Epithelial cell of proximal tubule (primary cell): Measurements from ENCODE around the gene SEPTIN10. TPM values are rescaled to one million over a fixed set of nuclear protein-coding genes. Genes with fewer than 3 reads are reported as not detected.
"Not testable (repeated sequence)": the region's sequence is repeated elsewhere in the genome, so short reads cannot be mapped to it uniquely, and the experiment has no call there.

ENCODE experiments used
- DNase-seq: peaks from one replicate; pipeline ENCODE4 v3.0.0-alpha.2; 2011; ENCODE audit warnings: low read depth
- H3K4me3 ChIP-seq: 2 replicates; pipeline ENCODE4 v1.5.1; 2011; ENCODE audit warnings: low read depth, mild to moderate bottlenecking, low read length
- CTCF ChIP-seq: conservative IDR thresholded peaks from 2 replicates; pipeline ENCODE4 v1.5.1; 2012; ENCODE audit warnings: low read depth, mild to moderate bottlenecking, low read length
- total RNA-seq: library from RNA; depleted of rRNA; stranded (reverse); fragments of >200 nt; gene quantifications from 2 replicates; pipeline ENCODE4 v1.2.3, GENCODE V29; 2015

Gene SEPTIN10
- total RNA-seq, 1 donor from 2014 or later, result 80.6 TPM

GRCh38 chr2:109538546-109538945 is 75.2 kb downstream of the SEPTIN10 start:
- H3K4me3 ChIP-seq, result no peak overlapping the region
- TF ChIP-seq CTCF, result no peak
- peak; percentile 45 for DNase-seq

DNA sequence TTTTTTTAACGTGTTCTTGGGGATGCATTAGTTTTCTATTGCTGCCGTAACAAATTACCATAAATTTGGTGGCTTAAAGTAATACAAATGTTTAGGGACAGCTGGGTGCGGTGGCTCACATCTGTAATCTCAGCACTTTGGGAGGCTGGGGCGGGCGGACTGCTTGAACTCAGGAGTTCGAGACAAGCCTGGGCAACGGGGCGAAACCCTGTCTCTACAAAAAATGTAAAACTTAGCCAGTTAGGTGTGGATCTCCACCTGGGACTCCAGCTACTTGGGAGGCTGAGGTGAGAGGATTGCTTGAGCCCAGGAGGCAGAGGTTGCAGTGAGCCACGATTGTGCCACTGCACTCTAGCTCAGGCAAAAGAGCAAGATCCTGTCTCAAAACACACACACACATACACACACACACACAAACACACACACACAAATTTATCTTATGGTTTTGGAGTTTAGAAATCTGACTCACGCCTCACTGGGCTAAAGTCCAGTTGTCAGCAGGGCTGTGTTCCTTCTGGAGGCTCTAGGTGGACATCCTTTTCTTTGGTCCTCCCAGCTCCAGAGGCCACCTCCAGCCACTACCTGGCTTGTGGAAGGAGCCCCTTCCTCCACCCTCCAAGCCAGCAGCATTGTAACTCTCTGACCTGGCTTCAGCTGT is 76.1 kb downstream of the SEPTIN10 start:
- TF ChIP-seq CTCF, result no peak
- no peak for DNase-seq
- no peak overlapping the region for H3K4me3 ChIP-seq

DNA sequence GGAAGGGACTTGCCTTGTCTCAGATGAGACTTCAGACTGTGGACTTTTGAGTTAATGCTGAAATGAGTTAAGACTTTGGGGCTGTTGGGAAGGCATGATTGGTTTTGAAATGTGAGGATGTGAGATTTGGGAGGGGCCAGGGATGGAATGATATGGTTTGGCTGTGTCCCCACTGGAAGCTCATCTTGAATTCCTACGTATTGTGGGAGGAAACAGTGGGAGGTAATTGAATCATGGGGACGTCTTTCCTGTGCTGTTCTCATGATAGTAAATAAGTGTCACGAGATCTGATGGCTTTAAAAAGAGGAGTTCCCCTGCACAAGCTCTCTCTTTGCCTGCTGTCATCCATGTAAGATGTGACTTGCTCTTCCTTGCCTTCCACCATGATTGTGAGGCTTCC is 77.2 kb downstream of the SEPTIN10 start:
- not testable (repeated sequence) for DNase-seq, H3K4me3 ChIP-seq

DNA sequence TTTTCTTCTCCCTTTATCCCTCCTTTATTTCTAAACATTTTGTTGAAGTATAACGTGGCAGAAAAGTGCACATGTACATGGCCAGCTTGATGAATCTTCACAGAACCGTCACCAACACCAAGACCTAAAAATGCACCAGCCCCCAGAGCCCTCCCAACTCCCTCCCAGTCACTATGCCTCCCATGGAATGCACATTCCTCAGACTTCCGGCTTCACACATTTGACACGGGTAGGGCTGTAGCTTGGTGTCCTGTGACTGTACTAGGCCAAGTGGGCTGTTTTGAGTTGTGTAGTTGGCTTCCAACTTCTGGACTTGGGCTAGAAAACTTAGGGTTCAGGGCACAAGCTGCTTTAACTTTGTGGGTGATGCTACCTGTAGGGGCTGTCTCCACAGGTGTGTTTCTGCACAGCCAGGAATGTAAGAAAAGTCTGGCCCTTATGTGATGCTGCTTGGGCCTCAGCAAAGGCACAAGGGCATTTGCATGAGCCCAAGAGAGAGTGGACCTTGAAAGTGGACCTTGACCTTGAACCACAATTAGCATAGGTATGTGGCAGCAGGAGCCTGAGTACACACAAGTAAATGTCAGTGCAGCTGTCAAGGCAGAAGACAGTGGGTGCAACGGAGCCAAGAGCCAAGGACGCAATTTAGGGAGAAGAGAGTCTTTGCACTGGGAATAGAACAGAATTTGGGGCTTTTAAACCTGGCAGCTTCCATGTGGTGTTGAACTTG is 78.4 kb downstream of the SEPTIN10 start:
- DNase-seq, result no peak
- TF ChIP-seq CTCF, result no peak

DNA sequence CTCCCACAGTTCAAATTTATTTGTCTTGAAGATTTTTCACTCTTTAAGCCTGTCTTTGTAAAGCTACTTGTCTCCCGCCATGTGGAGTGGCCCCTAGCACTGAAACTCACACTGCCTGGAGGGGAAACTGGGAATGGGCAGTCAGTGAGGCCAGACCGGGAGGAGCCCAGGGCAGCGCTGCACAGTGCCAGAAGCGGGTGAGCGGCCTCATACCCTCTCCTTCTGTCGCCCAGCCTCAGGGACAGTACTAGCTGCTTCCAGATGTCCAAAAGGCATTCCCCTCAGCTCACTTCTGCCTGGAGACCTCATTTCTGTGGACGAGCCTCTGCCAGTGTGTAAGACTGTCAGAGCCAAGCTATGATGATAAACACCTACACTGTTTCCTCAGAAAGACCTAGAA is 79.9 kb downstream of the SEPTIN10 start:
- no peak overlapping the region for H3K4me3 ChIP-seq
- no peak for TF ChIP-seq CTCF
- no peak for DNase-seq

More for the DNA sequence above, 78.4 kb downstream of the SEPTIN10 start:
- no peak overlapping the region for H3K4me3 ChIP-seq

DNA sequence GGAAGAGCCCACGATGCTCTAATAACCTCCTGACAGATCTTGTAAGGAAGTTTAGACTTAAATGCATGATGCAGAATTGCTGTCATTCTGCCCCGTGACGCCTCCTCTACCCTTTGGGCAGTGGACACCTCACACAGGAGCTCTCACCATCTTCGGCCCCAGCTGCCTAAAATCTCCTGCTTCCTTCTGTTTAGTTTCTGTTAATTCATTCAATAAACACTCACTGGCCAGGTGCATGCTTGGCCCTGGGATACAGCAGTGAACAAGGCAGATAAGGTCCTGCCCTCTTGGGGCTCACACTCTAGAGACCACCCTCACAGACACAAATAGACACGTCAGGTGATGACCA is 81.1 kb downstream of the SEPTIN10 start:
- DNase-seq, result no peak
- TF ChIP-seq CTCF, result no peak
- no peak overlapping the region for H3K4me3 ChIP-seq

DNA sequence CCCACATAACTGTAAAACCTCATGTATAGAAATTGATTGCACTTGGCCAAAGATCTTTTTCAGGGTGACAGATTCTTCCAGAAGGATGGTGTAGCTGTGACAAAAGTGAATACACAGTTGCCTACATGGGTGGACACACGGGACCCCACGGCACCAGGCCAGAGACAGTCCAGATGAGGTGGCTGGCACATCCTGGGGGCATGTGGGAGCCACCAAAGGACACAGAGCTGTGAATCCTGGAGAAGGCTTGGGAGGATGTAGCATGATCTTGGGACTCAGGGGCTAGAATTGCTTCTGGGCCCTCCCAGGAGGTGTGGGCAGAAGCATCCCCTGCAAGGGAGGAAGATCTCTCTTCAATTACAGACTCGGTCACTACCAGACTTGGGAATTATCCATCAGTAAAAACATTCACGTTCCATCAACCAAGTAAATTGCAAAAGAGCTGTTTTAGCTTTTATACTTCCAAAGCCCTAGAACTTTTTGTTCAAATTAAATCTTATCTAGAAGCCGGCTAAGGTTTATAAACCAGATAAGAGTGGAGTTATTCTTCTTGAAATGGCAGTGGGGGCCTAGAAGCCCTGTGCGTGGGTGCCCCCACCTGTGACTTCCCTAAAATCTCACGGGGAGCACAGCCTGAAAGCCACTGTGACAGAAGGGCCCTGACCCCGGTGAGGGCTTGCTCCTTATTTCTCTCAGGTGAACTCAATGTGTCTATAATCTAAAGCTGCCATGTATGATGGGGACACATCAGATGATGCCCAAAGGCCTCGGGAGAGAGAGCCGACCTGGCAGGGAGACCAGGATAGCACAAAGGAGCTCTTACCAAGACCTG is 81.7 kb downstream of the SEPTIN10 start:
- DNase-seq, result no peak
- TF ChIP-seq CTCF, result no peak
- H3K4me3 ChIP-seq, result no peak overlapping the region
